ENCODE measurements around the gene PIGM. TPM values are rescaled to one million over a fixed set of nuclear protein-coding genes. Genes with fewer than 3 reads are reported as not detected.

The PIGM gene
- total RNA-seq, 8 experiments from 2014 or later, result 5.5 to 12.3 (median 10.3) TPM

GRCh38 chr1:159980786-159981185, 51.0 kb downstream of the PIGM start:
- in situ Hi-C loops (cut with MboI; ENCODE audit: low pct_unique_long_range_greater_than_20kb in 2 of 9, low sequenced_read_pairs in 9 of 9, unreplicated experiment in 9 of 9), result loop anchor here in 2 of 9 experiments (25.0 kb wide), 2 partner anchors 143 to 193 kb away; partner anchors contain the start of genes DUSP23 (in 1 of the 2) and SLAMF8 (in 1 of the 2)
- WGBS, 10 experiments, result 84 to 100% (median 94%) methylated on average over 1 to 7 of the region's 7 CpGs; no CpG with 5 or more reads in 1 of the 10 experiments
- ATAC-seq (replicated peaks in 6 of 8), result no peak

GRCh38 chr1:159980076-159980475, 51.7 kb downstream of the PIGM start:
- 30 to 67% (median 49%) methylated on average over 1 to 6 of the region's 6 CpGs; no CpG with 5 or more reads in 4 of the 10 experiments for WGBS, 10 experiments
- no peak for ATAC-seq (replicated peaks in 6 of 8)

More at GRCh38 chr1:159980786-159981185, 51.0 kb downstream of the PIGM start:
- Histone ChIP-seq H3K4me1 (replicated peaks in 1 of 2) (no peaks in the 10 kb centered on the region), H3K4me3 (no peak overlapping the region), H3K27ac (no peak overlapping the region)

GRCh38 chr1:159979257-159979656, 52.5 kb downstream of the PIGM start:
- H3K4me3 ChIP-seq, result no peak overlapping the region
- no peak overlapping the region for H3K27ac ChIP-seq
- H3K4me1 ChIP-seq (replicated peaks in 1 of 2), result no peaks in the 10 kb centered on the region
- in situ Hi-C loops (cut with MboI; ENCODE audit: low pct_unique_long_range_greater_than_20kb in 2 of 9, low sequenced_read_pairs in 9 of 9, unreplicated experiment in 9 of 9), result loop anchor here in 2 of 9 experiments (25.0 kb wide), 2 partner anchors 142 to 192 kb away; partner anchors contain the start of genes DUSP23 (in 1 of the 2) and SLAMF8 (in 1 of the 2)
- ATAC-seq (replicated peaks in 6 of 8), result no peak
- WGBS, 10 experiments, result 20 to 93% (median 81%) methylated on average over 1 to 3 of the region's 3 CpGs

More at GRCh38 chr1:159980076-159980475, 51.7 kb downstream of the PIGM start:
- Histone ChIP-seq H3K4me3 (no peak overlapping the region), H3K4me1 (replicated peaks in 1 of 2) (no peaks in the 10 kb centered on the region), H3K27ac (no peak overlapping the region)
- in situ Hi-C loops (cut with MboI; ENCODE audit: low pct_unique_long_range_greater_than_20kb in 2 of 9, low sequenced_read_pairs in 9 of 9, unreplicated experiment in 9 of 9), result loop anchor here in 2 of 9 experiments (25.0 kb wide), 2 partner anchors 143 to 193 kb away; partner anchors contain the start of genes DUSP23 (in 1 of the 2) and SLAMF8 (in 1 of the 2)

GRCh38 chr1:159978107-159978398, 53.7 kb downstream of the PIGM start:
- Histone ChIP-seq H3K27ac (no peak overlapping the region), H3K4me1 (replicated peaks in 1 of 2) (no peaks in the 10 kb centered on the region), H3K4me3 (no peak overlapping the region)
- ATAC-seq (replicated peaks in 6 of 8), result no peak
- 33 to 75% (median 62%) methylated on average over 1 to 2 of the region's 2 CpGs; no CpG with 5 or more reads in 6 of the 10 experiments for WGBS, 10 experiments
- in situ Hi-C loops (cut with MboI; ENCODE audit: low pct_unique_long_range_greater_than_20kb in 2 of 9, low sequenced_read_pairs in 9 of 9, unreplicated experiment in 9 of 9), result loop anchor here in 2 of 9 experiments (25.0 kb wide), 2 partner anchors 141 to 191 kb away; partner anchors contain the start of genes DUSP23 (in 1 of the 2) and SLAMF8 (in 1 of the 2)

GRCh38 chr1:159977364-159978106, 54.3 kb downstream of the PIGM start:
- no peak for ATAC-seq (replicated peaks in 6 of 8)
- in situ Hi-C loops (cut with MboI; ENCODE audit: low pct_unique_long_range_greater_than_20kb in 2 of 9, low sequenced_read_pairs in 9 of 9, unreplicated experiment in 9 of 9), result loop anchor here in 2 of 9 experiments (25.0 kb wide), 2 partner anchors 140 to 190 kb away; partner anchors contain the start of genes DUSP23 (in 1 of the 2) and SLAMF8 (in 1 of the 2)
- Histone ChIP-seq H3K4me3 (no peak overlapping the region), H3K27ac (no peak overlapping the region), H3K4me1 (replicated peaks in 1 of 2) (no peaks in the 10 kb centered on the region)
- WGBS, 10 experiments, result 17 to 80% (median 61%) methylated on average over 1 to 4 of the region's 6 CpGs; no CpG with 5 or more reads in 2 of the 10 experiments

Other genes with a start within 250 kb of the PIGM start
- 1 to 10 TPM in 1 of 8 experiments, under 1 TPM in 2, not detected in 5; 0.27 to 1.0 (median 0.42) TPM for gene FCRL6, start 229.6 kb downstream of the PIGM start, total RNA-seq
- gene SLAMF8, start 205.1 kb downstream of the PIGM start, total RNA-seq, result under 1 TPM in 1 of 8 experiments, not detected in 7; 0.43 TPM
- under 1 TPM in 3 of 8 experiments, not detected in 5; 0.05 to 0.24 (median 0.15) TPM for gene VSIG8, start 169.3 kb downstream of the PIGM start, total RNA-seq
- gene CFAP45, start 131.8 kb downstream of the PIGM start, total RNA-seq, result 10 to 100 TPM in 1 of 8 experiments, 1 to 10 TPM in 4, under 1 TPM in 3; 0.50 to 30.7 (median 1.2) TPM
- gene TAGLN2, start 106.5 kb downstream of the PIGM start, total RNA-seq, result 100 to 1,000 TPM in 4 of 8 experiments, 10 to 100 TPM in 3, 1 to 10 TPM in 1; 9.4 to 296 (median 93.0) TPM
- gene IGSF9, start 86.4 kb downstream of the PIGM start, total RNA-seq, result 10 to 100 TPM in 2 of 8 experiments, 1 to 10 TPM in 4, under 1 TPM in 2; 0.59 to 16.2 (median 3.4) TPM
- under 1 TPM in 1 of 8 experiments, not detected in 7; 0.43 TPM for gene SLAMF9, start 77.8 kb downstream of the PIGM start, total RNA-seq
- 1 to 10 TPM in 2 of 8 experiments, under 1 TPM in 6; 0.18 to 3.9 (median 0.50) TPM for gene KCNJ10, start 38.2 kb upstream of the PIGM start, total RNA-seq
- gene KCNJ9, start 49.5 kb upstream of the PIGM start, total RNA-seq, result 1 to 10 TPM in 5 of 8 experiments, under 1 TPM in 3; 0.18 to 9.5 (median 3.8) TPM
- gene IGSF8, start 66.6 kb upstream of the PIGM start, total RNA-seq, result 10 to 100 TPM; 18.6 to 47.4 (median 39.4) TPM
- 10 to 100 TPM in 1 of 8 experiments, 1 to 10 TPM in 4, under 1 TPM in 3; 0.54 to 53.5 (median 1.2) TPM for gene ATP1A2, start 83.8 kb upstream of the PIGM start, total RNA-seq
- gene ATP1A4, start 119.6 kb upstream of the PIGM start, total RNA-seq, result under 1 TPM in 6 of 8 experiments, not detected in 2; 0.17 to 0.57 (median 0.21) TPM
- gene CASQ1, start 158.6 kb upstream of the PIGM start, total RNA-seq, result under 1 TPM in 7 of 8 experiments, not detected in 1; 0.16 to 0.81 (median 0.21) TPM
- gene PEA15, start 173.4 kb upstream of the PIGM start, total RNA-seq, result 100 to 1,000 TPM in 2 of 8 experiments, 10 to 100 TPM in 6; 26.4 to 322 (median 66.3) TPM
- 100 to 1,000 TPM in 6 of 8 experiments, 10 to 100 TPM in 2; 81.9 to 232 (median 129) TPM for gene DCAF8, start 230.6 kb upstream of the PIGM start, total RNA-seq